ENCODE results near the gene MYOCD.

The MYOCD gene

DNA sequence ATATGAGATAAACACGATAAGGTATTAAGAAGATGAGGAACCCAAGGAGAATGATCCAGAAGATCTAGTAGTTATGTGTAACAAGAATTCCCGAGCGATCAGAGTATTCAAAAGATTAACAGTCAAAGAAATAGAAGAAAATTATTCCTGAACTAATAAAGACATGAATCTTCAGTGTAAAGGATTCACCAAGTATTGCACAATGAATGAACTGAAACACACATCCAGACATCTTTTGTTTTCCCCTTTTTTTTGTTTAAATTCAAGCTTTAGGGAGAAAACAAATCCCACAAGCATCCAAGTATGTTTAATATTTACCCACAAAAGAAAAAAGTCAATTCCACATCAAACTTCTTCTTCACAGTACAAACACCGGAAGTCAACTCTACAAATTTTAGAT, 23.7 kb upstream of the MYOCD start:
- DNase-seq = no peak

DNA sequence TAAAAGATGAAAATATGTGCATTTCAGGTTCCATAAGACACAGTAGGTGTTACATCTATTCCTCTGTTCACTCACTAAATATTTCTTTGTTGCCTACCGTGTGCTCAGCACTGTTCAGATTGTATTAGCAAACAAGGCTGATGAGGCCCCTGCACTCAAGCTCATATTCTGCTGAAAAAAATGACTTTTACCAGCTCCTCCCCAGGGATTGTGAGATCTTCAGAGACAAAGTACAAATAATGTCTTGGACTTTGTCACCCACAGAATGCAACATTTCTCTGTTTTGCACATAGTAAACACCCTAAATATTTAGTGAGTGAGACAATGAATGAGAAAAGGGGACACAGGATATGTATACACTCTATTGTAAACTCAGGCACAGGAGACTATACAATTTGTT, 21.9 kb upstream of the MYOCD start:
- no peak for DNase-seq

DNA sequence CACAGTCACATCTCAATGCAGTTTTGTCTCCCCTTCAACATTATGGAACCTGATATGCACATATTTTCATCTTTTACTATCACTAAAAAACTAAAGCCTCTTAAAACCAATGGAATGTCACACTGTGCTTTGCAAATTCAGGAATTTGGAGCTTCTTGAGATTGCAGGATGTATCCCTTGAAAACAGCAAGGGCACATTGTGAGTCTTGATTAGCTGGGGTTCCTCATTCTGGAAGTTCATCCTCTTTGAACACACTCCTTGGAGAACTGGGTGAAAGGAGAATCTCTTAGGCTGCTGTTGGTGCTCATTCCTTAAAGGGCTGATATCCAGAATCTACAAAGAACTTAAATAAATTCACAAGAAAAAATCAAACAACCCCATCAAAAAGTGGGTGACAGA, 21.1 kb upstream of the MYOCD start:
- no peak for DNase-seq

DNA sequence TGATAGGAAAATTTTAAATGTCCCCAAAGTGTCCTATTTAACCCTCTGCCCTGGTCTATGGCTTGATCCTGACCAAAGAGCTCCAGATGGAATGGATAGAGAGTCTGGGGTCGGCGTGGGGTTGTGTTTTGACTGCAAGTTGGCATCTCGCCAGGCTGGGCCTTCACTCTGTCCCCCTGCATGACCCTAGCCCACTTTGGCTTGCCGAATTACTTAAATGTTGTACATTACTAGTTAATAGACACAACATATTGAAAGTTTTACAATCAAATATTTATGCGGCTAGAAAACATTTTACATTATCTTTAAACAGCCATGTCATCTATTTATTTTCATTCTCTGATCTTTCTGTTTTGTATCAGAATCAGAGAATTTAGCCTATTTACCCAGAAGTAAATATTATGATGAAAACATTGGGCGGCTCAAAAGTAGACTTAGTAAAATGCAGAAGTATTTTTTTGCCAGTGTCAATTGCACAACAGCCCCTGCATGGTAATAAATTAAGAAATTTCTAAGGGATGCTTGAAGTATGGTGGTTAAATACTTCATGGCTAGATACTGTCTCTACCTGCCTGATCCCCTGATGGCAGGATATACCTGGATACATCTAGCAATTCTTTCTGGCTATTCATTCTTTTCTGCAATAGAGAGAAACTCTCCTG, 18.8 kb upstream of the MYOCD start:
- no peak for DNase-seq

DNA sequence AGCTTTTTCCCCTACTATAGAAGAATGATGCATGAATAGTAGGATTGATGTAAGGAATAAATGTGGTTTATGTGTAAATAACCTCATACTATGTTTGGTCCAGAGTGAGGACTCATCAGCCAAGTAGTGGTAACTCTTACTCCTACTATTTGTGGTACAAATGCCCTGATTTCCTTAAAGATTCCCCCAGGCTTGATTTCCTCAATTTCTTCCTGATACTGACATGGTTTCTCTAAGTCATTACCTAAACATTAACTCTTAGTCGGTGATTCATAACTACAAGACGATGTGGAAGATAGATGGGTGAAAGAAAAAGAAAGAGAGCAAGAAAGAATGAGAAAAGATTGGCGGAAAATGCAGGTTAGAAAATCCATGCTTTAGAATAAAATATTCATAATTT, 17.2 kb upstream of the MYOCD start:
- DNase-seq = no peak

DNA sequence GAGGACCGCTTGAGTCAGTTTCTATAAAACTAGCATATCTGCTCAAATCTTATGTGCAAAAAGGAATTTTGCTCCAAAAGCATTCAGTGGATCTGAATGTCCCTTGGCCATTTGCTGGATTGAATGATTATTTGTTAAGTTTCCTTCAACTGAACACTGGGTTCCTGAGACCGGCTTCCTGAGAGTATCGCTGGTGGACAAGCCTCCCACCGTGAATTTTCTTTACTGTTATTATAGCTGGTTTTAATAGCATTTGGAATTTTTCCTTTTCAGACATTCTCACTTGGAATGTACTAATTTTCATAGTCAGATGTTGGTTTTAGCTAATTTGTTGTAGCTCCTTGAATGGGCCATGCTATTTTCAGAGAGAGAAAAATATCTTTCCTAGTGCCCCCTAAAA, 9.8 kb upstream of the MYOCD start:
- no peak for DNase-seq

DNA sequence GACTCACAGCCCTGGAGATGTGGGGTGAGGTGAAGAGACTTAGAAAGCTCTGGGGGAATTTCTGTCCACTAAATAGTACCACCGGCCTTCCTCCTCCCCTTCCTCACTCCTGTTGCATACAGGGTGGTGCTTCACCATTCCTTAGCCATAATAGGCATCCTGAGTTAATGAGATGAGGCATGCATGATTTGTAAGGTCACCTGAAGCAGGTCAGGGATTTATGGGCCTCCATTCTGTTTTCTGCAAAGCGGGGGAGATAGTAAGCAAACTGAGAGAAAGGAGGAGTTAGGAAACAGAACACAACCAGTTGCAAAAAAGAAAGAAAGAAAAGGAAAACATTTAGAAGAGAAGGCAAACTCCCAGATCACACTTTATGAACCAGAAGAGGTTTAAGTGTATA, 9.3 kb upstream of the MYOCD start:
- DNase-seq = no peak

DNA sequence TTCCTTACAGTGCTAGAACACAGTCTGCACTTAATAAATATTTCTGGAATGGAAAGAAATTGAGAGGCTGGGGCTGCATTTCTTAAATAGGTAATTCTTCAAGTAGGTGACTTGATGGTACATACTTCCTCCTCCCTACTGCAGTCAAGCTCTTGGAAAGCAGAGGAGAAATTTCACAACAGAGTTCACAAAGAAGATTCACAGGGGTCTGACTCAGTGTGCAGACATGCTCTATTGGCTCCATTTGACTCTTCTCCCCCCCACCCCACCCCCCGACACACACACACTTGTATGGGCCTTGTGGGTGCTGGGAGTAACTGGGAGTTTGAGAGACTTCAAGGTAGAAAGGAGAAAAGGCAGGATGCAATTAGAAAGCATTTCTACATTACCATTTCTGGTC, 6.2 kb upstream of the MYOCD start:
- DNase-seq = no peak

DNA sequence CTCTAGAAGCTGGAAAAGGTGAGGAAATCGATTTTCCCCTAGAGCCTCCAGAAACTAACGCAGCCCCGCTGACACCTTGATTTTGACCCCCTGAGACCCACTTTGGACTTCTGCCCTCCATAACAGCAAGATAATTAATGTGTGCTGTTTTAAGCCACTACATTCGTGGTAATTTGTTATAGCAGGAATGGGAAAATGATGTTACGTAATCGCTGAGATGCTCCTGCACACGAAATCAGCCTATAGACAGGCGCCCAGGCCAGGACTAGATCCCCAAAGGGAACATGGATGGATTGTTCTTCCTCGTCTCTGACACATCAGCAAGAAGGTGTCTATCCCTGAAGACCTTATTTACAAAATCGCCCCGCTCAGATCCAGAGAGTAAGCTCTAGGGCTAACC, 1.4 kb upstream of the MYOCD start:
- no peak for DNase-seq

DNA sequence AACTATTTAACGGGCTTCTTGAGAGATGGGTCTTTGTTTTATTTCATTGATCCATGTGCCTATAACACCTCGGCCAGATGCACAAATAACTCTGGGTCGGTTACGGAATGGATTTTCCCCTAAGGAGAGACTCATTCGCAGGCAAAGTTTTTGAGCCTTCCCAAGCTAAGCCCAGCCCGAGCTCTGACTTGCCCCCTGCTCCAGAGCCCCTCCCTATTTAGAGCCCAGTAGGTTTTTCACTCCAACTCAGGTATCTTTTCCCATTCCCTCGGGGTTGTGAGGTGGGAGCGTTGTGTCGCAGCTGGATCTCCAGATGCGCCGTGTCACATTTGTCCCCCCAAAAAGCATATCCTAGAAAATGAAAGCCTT, 812 bp upstream of the MYOCD start:
- no peak for DNase-seq

DNA sequence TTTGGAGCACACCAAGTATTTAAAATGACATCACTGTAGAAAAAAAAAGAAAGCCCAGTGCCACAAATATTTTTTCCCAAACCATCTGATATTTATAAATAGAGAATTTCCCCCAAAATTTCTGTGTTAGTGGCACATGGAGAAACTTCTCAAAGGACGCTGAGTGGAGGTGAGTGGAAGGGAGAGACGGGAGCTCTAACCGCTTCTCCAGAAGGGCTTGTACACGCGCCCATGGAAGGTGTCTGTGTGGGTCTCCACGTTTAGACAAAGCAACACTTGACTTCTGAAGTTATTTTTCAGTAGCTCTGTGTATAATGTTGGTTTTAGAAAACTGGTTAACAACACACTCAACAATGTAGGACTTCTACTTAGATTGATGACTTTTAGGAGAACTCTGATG, 1.0 kb downstream of the MYOCD start:
- no peak for DNase-seq

DNA sequence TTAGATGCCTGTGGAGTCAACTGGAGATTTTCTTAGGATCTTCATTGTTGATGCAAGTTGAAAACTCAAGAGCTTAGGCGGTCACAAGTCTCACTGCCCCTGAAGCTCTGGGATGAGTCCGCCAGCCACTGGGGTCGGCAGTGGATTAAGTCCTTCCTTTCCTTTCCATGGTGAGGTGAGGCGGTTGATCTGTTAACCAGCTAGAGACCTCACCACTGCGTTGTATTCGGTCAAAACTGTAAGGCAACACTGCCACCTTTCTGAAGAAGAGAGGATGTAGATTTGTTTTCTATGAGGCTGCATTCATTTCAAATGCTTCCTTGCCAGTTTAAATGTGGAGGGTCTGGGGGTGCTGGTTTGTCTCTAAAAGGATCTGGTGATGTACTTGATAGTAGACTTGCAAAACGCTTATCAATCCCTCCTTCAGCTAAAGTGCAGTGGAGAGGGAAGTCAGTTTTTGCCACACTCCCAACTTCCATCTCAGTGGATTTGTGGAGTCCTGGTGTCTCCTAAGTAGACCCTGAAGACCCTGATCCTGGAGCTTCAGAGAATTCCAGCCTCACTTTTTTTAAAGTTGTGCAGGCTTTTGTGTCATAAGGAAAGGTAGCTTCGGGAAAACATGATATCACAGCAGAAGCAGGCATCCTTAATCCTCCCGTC, 1.7 kb downstream of the MYOCD start:
- DNase-seq = no peak

DNA sequence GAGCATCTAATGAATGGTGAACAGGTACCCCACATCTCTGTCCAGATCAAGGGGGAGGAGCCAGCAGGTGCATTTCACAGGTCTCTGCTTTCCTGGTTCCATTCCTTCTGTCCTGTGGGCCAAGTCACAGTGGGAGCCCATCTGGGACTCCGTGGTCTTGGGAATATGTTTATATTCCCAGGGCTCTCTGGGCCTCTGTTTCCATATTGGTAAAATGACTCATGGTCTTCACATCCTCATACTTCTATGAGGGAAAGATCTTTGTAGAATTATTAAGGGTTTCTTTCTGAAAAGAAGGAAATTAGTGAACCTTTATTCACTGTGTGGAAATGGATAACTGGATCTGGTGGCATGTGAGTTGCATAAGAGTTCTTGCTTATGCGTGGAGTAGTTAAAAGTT, 6.2 kb downstream of the MYOCD start:
- no peak for DNase-seq

DNA sequence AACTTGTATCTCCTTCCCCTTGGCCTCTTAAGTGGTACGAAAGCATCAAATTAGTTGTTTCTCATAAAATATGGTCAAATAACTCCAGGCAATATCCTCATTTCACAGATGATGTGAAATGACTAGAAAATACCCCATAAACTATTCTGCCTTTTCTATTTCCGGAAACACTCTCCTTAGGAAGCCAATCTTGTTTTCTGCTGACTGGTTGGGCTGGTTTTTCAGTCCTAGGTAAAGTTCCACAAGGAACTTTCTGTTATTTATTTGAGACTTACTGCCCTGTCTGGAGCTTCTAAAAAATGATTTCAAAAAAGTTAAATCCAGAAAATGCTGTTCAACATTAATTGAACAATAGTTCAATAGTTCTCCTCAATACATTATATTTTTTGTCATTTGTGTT, 7.3 kb downstream of the MYOCD start:
- DNase-seq = no peak

DNA sequence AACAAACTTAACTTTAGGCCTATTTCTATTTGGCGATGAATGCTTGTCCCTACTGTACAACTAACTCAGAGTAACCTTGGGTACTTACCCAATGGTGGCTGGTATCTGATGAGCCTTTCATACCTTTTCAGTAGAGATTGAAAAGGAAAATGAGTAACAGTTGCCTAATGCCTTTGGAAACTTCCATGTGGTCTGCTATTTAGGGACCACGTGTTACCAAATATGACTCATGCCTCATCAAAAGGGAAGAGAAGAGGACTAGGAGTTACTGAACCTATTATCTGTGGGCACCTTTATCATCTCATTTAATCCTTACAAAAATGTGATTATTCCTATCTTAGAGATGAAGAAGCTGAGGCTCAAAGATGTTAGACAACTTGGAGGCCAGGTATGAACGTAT, 8.1 kb downstream of the MYOCD start:
- DNase-seq = no peak

DNA sequence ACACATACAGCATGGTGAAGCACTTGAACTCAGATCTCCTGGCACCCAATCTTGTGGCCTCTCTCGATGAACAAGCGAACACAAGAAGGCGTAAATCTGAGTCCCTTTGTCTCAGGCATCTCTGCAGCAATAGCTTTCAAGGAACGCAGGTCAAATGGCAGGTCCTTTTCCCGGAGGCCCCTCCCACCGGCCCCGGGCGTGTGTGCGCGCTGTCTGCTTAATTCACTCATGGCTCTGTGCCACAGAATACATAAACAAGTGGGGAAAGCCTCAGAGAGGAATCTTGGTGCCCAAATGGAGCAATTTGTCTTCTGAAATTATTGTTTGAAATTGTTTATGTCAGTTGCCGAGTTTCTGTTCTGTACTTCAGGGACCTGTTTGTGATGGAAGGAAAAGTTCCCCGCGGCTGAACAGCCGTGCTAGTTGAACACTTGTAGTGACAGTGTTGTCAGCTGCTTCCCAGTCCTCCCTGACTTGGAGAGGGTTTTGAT, 14.8 kb downstream of the MYOCD start:
- no peak for DNase-seq

DNA sequence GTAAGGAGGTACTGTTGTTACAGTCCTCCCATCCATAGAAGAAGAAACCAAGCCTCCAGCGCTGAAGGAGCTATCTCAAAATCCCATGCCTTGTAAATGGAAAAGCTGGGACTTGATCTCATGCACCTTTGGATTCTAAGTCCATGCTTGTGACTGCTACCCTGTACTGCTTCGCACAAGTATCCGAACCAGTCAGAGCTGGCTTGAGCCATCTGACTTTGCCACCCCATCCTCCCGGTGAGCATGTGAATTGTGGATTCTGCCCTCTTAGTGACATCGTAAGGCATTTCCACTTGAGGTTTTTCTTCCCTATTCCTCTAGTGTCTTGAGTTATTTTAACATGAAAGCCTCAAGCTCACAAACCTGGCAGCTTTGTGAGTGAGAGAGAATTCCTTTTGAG, 15.3 kb downstream of the MYOCD start:
- DNase-seq = no peak

DNA sequence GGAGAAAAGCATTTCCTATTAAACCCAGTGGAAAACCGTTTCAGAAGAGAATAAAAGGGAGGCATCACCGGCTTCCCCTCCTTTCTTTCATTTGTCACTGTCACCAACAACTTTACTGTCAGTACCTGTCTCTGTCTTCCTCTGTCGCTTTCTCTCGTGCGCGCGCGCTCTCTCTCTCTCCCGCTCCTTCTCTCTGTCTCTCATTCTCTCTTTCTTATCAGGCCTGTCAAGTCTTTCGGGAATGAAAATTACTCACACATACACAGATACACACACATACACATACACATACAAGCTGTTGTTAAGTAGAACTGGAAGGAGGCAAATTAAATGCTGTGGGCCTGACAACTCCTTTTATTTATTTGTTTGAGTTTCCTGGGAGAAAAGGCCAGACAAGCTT, 17.6 kb downstream of the MYOCD start:
- no peak for DNase-seq

DNA sequence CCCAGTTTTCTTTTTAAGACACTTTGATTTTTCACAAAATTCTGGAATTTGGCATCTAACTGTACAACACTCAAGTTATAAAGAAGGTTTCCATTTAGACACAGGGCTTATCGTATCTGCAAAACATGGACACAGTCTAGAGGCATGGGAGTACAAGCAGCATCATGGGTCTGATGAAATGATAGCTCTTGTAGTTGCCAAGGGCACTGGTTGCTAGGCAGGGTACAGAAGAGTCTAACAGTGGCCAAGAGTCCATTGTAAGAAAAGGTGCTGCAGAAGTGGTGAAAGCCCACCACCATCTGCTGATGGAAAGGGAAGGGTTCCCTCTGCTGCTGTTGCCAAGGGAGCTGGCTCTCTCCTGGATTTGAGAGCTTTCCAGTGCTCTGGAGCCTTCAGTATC, 20.8 kb downstream of the MYOCD start:
- DNase-seq = no peak

DNA sequence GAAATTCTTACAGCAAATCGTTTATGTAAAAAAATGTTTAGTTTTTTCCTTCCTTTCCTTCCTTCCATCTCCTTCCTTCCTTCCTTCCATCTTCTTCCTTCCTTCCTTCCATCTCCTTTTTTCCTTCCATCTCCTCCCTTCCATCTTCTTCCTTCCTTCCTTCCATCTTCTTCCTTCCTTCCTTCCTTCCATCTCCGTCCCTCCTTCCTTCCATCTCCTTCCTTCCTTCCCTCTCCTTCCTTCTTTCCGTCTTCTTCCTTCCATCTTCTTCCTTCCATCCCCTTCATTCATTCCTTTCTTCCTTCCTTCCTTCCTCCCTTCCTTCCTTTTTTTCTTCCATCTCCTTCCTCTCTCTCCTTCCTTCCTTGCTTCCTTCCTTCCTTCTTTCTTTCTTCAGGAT, 22.7 kb downstream of the MYOCD start:
- no peak for DNase-seq

DNA sequence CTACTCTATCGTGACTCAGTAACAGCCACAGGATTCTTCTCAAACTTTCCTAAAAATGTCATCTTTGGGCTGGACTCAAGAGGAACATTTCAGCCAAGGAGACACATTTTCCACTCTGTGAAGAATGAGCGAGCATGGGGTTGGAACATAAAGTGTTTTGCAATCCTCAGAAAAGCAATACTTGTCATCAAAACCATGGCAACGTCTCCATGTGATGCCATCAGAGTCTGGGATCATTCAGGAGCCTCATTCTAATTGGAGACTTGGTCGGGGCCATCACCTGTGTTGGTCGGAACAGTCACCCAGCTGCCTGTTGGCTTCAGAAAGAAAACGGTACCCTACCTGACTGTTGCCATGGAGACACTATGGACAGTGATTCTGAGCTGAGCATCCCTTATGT, 25.5 kb downstream of the MYOCD start:
- DNase-seq = no peak

DNA sequence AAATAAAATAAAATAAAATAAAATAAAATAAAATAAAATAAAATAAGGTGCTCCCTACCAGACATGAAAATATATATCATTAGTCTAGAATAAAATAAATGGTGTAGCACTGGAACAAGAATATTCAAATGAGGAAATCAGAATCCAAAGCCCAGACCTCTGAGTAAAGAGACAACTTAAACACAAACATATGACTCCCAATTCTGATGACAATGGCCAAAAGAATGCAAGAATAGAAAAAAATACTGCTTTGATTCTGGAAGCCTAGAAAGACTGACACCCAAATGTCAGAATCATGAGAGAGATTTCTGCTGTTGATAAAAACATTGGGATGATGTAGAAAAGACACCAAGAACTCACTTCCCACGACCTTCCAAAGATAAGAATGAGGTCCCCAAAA, 27.9 kb downstream of the MYOCD start:
- no peak for DNase-seq

DNA sequence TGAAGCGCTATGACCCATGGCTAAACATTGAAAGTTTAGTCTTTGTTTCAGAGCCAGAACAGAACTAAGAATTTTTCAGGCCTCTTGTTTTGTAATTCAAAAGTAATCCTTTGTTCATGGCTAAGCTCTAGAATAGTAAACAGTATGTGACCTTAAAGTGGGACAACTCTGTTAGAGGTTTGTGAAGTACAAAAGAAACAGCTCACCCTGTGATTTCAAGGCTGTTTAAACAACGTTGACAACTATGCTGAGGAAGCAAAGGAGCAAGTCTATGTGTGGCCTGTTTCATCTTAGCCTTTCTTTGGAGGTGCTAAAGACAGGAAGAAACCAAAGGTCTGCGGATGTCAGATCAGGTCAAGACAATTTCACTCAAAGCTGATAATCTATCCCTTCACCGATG, 40.4 kb downstream of the MYOCD start:
- DNase-seq = no peak

DNA sequence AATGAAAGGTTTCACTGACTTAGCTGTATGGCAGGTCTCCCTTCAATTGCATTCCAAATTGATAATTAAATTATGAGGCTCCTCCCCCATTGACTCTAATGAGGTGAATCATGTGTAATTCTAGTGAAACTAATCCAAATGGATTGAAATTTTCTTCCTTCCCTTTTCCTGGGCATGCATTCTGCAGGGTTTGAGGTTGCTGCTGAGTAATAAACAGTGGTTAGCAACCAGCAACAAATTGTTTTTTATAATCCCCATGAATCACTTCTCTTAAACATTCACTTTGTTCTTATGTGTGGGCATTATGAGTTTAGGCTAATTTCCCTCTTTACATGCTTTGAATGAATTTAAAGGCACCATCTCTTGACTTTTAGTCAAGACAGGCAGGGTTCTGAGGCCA, 43.4 kb downstream of the MYOCD start:
- DNase-seq = no peak

DNA sequence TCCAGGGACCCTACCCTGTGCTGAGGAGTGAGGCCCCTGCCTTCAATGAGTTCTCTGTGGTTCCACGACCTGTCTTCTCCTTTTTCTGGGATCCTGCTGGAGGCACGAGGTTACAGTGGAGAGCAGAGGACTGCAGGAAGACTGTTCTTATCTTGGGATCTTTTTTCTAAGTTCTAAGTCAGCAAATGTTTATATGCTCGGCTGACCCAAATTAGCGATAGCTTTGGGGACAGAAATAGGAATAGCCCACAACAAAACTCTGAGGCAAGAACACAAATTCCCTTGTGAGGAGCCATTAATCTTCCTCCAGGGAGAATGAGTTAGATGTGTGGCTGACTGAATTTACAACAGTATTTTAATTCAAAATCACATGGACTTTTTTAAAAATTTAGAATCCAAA, 46.7 kb downstream of the MYOCD start:
- no peak for DNase-seq
